Thyroid gland (tissue), 4 donors: ENCODE results near the gene COL23A1. TPM values are rescaled to one million over a fixed set of nuclear protein-coding genes. Genes with fewer than 3 reads are reported as not detected.
A peak's percentile ranks its signal among the peaks of the same experiment; 100 is the strongest.

Experiments
- DNase-seq, 2 donors: peaks; one replicate each; pipeline ENCODE4 v3.0.0-alpha.2; 2019
- H3K27ac ChIP-seq, 3 donors: fragments of 200-600 bp; sonication (generic); 1 replicate in 2 of 3; 2 replicates in 1 of 3; pipeline ENCODE4 v1.5.1; 2016 to 2019; ENCODE audit warnings: mild to moderate bottlenecking in 1 of 3, moderate library complexity in 1 of 3
- H3K27me3 ChIP-seq: fragments of 200-600 bp; sonication (generic); one replicate; pipeline ENCODE4 v1.5.1; 2019
- H3K36me3 ChIP-seq, 2 donors: fragments of 200-600 bp; sonication (generic); one replicate each; pipeline ENCODE4 v1.5.1; 2016 to 2019
- H3K4me1 ChIP-seq, 2 donors: fragments of 200-600 bp; sonication (generic); one replicate each; pipeline ENCODE4 v1.5.1; 2017 to 2019
- H3K4me3 ChIP-seq, 3 donors: fragments of 200-600 bp; sonication (generic); replicated peaks in 1 of 3; 1 replicate in 2 of 3; 2 replicates in 1 of 3; pipeline ENCODE4 v1.5.1; 2016; ENCODE audit warnings: mild to moderate bottlenecking in 1 of 3
- H3K9me3 ChIP-seq: fragments of 200-600 bp; sonication (generic); one replicate; pipeline ENCODE4 v1.5.1; 2017
- CTCF ChIP-seq, 6 experiments: fragments of 200-600 bp in 3 of 6; fragments of 450-650 bp in 3 of 6; sonication (generic) in 3 of 6; IDR thresholded peaks; one replicate each; pipeline ENCODE4 v1.5.1; 2016 to 2019; ENCODE audit warnings: antibody characterized with exemption in 6 of 6, mild to moderate bottlenecking in 2 of 6, inconsistent platforms in 1 of 6, moderate library complexity in 1 of 6
- POLR2A ChIP-seq, 2 donors: fragments of 450-650 bp; IDR thresholded peaks; one replicate each; pipeline ENCODE4 v1.6.1; 2017; ENCODE audit warnings: antibody characterized with exemption in 2 of 2, mild to moderate bottlenecking in 2 of 2, moderate library complexity in 1 of 2
- WGBS, 2 donors: methylation state at CpG; one replicate each; pipeline ENCODE4 v1.1.5; 2017; 5-methylcytosine and 5-hydroxymethylcytosine counted together
- intact Hi-C: fragments of 100-400 bp; cut with DNase I; formaldehyde crosslinking; loops from one replicate; pipeline ENCODE4 v1.15.1; 2023
- total RNA-seq, 4 donors: library from RNA; depleted of rRNA; stranded (reverse); fragments of >200 nt; gene quantifications; one replicate each; pipeline ENCODE4 v1.2.3, GENCODE V29; 2016

Gene COL23A1
- total RNA-seq, 4 donors from 2014 or later, result 76.6 to 108 (median 95.7) TPM

DNA sequence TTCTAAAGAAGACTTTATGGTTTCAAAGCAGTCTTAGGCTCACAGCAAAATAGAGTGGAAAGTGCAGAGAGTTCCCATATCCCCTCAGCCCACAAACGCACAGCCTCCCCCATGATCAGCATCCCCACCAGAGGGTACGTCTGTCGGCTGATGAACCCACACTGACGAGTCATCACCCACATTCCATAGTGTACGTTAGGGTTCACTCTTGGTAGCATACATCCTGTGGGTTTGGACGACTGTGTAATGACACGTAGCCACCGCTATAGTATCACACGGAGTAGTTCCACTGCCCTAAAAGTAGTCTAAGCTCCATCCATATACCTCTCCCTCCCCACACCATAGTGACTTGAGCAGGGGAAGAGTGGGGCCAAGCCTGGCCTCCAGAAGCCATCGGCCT, 221.9 kb downstream of the COL23A1 start:
- Histone ChIP-seq H3K27me3 (no peaks in the 10 kb centered on the region), H3K9me3 (no peaks in the 10 kb centered on the region), H3K4me3 (no peak overlapping the region), H3K36me3 (no peaks in the 10 kb centered on the region), H3K27ac (no peak overlapping the region), H3K4me1 (peaks cover 8 to 13% of the 10 kb centered on the region in 2 donors)
- intact Hi-C loops, result no loop called here
- DNase-seq, result no peak
- WGBS, 2 donors, result 85 to 93% methylated on average over 10 of the region's 10 CpGs
- TF ChIP-seq POLR2A (IDR thresholded peaks at IDR 0.05), result no peak
- TF ChIP-seq CTCF (IDR thresholded peaks at IDR 0.05), result no peak

GRCh38 chr5:178367736-178368120, 222.5 kb downstream of the COL23A1 start:
- no peaks in the 10 kb centered on the region for H3K36me3 ChIP-seq
- H3K9me3 ChIP-seq, result no peaks in the 10 kb centered on the region
- H3K27me3 ChIP-seq, result no peaks in the 10 kb centered on the region
- H3K27ac ChIP-seq, result no peak overlapping the region
- WGBS, 2 donors, result 88 to 90% methylated on average over 10 to 12 of the region's 12 CpGs
- H3K4me3 ChIP-seq, result no peak overlapping the region
- DNase-seq, result no peak
- H3K4me1 ChIP-seq, result peaks cover 8 to 13% of the 10 kb centered on the region in 2 donors
- TF ChIP-seq CTCF (IDR thresholded peaks at IDR 0.05) (no peak), POLR2A (IDR thresholded peaks at IDR 0.05) (no peak)
- intact Hi-C loops, result no loop called here

GRCh38 chr5:178366998-178367735, 223.0 kb downstream of the COL23A1 start:
- no peaks in the 10 kb centered on the region for H3K36me3 ChIP-seq
- H3K4me3 ChIP-seq, result no peak overlapping the region
- TF ChIP-seq CTCF (IDR thresholded peaks at IDR 0.05) (no peak), POLR2A (IDR thresholded peaks at IDR 0.05) (no peak)
- 86 to 91% methylated on average over 21 of the region's 21 CpGs for WGBS, 2 donors
- no peak overlapping the region for H3K27ac ChIP-seq
- no peak for DNase-seq
- no peaks in the 10 kb centered on the region for H3K27me3 ChIP-seq
- peaks cover 8 to 10% of the 10 kb centered on the region in 2 donors for H3K4me1 ChIP-seq
- intact Hi-C loops, result no loop called here
- H3K9me3 ChIP-seq, result no peaks in the 10 kb centered on the region

DNA sequence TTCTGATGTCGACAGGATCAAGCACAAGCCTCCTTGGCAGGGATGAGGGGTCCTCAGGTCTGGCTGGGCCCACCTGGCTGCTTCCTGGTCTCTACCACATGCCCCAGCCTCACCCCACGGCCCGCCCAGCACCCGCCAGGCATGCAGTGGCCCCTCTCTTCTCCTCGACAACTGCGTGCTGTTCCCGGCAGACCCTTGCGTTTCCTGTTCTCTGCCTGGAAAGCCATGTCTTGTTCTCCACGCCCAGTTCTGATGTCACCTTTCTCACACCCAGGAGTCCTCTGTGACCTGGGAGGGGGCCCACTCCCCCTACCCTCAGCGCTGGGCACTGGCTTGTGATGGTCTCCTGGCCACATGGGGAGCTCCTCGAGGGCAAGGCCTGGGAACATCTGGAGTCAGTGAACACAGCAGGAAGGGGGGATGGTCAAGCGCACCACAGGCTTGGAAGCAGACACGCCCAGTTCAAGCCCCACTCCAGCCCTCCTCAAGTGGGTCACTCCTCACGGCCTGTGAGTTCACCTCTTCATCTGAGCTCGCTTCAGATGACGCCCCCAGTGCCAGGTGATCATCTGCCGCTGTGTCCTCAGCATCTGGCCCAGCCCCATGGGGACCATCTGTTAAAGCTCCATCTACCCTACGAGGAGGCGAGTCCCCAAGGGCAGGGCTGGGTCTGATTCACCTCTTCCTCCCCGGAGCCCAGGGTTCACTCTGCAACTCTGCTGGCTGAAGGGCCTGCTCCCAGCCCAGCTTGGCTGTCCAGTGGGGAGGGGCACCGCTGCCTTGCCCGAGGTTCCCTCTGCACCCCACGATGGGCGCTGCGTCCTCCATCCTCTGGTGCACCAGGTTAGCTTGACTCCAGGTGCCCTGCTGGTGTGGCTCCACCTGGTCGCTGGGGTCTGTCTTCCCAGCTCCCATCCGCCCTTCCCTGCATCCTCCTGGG, 224.4 kb downstream of the COL23A1 start:
- H3K4me3 ChIP-seq, result no peak overlapping the region
- DNase-seq, result peak in 1 of 2 donors; percentile 52
- H3K36me3 ChIP-seq, result no peaks in the 10 kb centered on the region
- H3K27me3 ChIP-seq, result no peaks in the 10 kb centered on the region
- WGBS, 2 donors, result 93 to 94% methylated on average over 17 to 27 of the region's 27 CpGs
- H3K9me3 ChIP-seq, result no peaks in the 10 kb centered on the region
- H3K4me1 ChIP-seq, result peaks cover 3 to 4% of the 10 kb centered on the region in 2 donors
- intact Hi-C loops, result no loop called here
- H3K27ac ChIP-seq, result no peak overlapping the region
- TF ChIP-seq POLR2A (IDR thresholded peaks at IDR 0.05), result no peak
- no peak for TF ChIP-seq CTCF (IDR thresholded peaks at IDR 0.05)

- no peak for DNase-seq
- no peak overlapping the region for H3K4me3 ChIP-seq
- H3K4me1 ChIP-seq, result peaks cover 3 to 4% of the 10 kb centered on the region in 2 donors
- H3K27me3 ChIP-seq, result no peaks in the 10 kb centered on the region
- H3K27ac ChIP-seq, result no peak overlapping the region
- 95 to 96% methylated on average over 7 of the region's 7 CpGs for WGBS, 2 donors
- TF ChIP-seq CTCF (IDR thresholded peaks at IDR 0.05), result no peak
- TF ChIP-seq POLR2A (IDR thresholded peaks at IDR 0.05), result no peak
- intact Hi-C loops, result no loop called here
- no peaks in the 10 kb centered on the region for H3K36me3 ChIP-seq
- H3K9me3 ChIP-seq, result no peaks in the 10 kb centered on the region
Measured at GRCh38 chr5:178364326-178364675, 225.9 kb downstream of the COL23A1 start.
